Trophoblast cell (in vitro differentiated cells and primary cell): ENCODE measurements around the gene CHST4.
A peak's percentile ranks its signal among the peaks of the same experiment; 100 is the strongest.

Source experiments
- DNase-seq, 2 donors: peaks; one replicate each; pipeline ENCODE4 v3.0.0-alpha.2; 2016
- H2AFZ ChIP-seq: 2 replicates; pipeline ENCODE4 v1.6.1; 2013; ENCODE audit warnings: low read length, moderate library complexity, mild to moderate bottlenecking; ENCODE audit not compliant: insufficient read depth, poor library complexity
- H2AK5ac ChIP-seq: 2 replicates; pipeline ENCODE4 v1.6.1; 2013; ENCODE audit warnings: mild to moderate bottlenecking, low read length
- H2BK120ac ChIP-seq: 2 replicates; pipeline ENCODE4 v1.6.1; 2013; ENCODE audit warnings: low read length, mild to moderate bottlenecking, moderate library complexity; ENCODE audit not compliant: insufficient read depth, poor library complexity
- H2BK12ac ChIP-seq: 2 replicates; pipeline ENCODE4 v1.6.1; 2013; ENCODE audit warnings: mild to moderate bottlenecking, low read length, moderate library complexity
- H2BK5ac ChIP-seq: 2 replicates; pipeline ENCODE4 v1.6.1; 2013; ENCODE audit warnings: low read length, low read depth, moderate library complexity, mild to moderate bottlenecking; ENCODE audit not compliant: poor library complexity
- H3K14ac ChIP-seq: 2 replicates; pipeline ENCODE4 v1.6.1; 2013; ENCODE audit warnings: mild to moderate bottlenecking, low read length
- H3K18ac ChIP-seq: 2 replicates; pipeline ENCODE4 v1.6.1; 2013; ENCODE audit warnings: mild to moderate bottlenecking, low read length
- H3K23ac ChIP-seq: 2 replicates; pipeline ENCODE4 v1.6.1; 2013; ENCODE audit warnings: low read length
- H3K27ac ChIP-seq: 2 replicates; pipeline ENCODE4 v1.5.1; 2013; ENCODE audit warnings: low read depth, mild to moderate bottlenecking, inconsistent platforms, low read length, moderate library complexity
- H3K27me3 ChIP-seq: 2 replicates; pipeline ENCODE4 v1.6.1; 2013; ENCODE audit warnings: inconsistent platforms, mild to moderate bottlenecking, low read length, moderate library complexity; ENCODE audit not compliant: insufficient read depth
- H3K36me3 ChIP-seq, 2 experiments: 1 replicate in 1 of 2; 2 replicates in 1 of 2; pipeline ENCODE4 v1.6.1; 2013; ENCODE audit warnings: low read length in 2 of 2, mild to moderate bottlenecking in 2 of 2, moderate library complexity in 1 of 2; ENCODE audit not compliant: insufficient read depth in 2 of 2, control insufficient read depth in 1 of 2
- H3K4ac ChIP-seq: 2 replicates; pipeline ENCODE4 v1.6.1; 2013; ENCODE audit warnings: low read depth, mild to moderate bottlenecking, low read length, moderate library complexity
- H3K4me1 ChIP-seq, 2 experiments: 1 replicate in 1 of 2; 2 replicates in 1 of 2; pipeline ENCODE4 v1.6.1; 2013; ENCODE audit warnings: low read length in 2 of 2, mild to moderate bottlenecking in 2 of 2, moderate library complexity in 1 of 2; ENCODE audit not compliant: insufficient read depth in 2 of 2, control insufficient read depth in 1 of 2
- H3K4me2 ChIP-seq: 2 replicates; pipeline ENCODE4 v1.6.1; 2013; ENCODE audit warnings: inconsistent platforms, mild to moderate bottlenecking, low read length, moderate library complexity
- H3K4me3 ChIP-seq: 2 replicates; pipeline ENCODE4 v1.5.1; 2013; ENCODE audit warnings: mild to moderate bottlenecking, low read depth, low read length, inconsistent platforms
- H3K79me1 ChIP-seq: one replicate; pipeline ENCODE4 v1.6.1; 2013; ENCODE audit warnings: low read length
- H3K79me2 ChIP-seq: 2 replicates; pipeline ENCODE4 v1.6.1; 2013; ENCODE audit warnings: low read length, mild to moderate bottlenecking; ENCODE audit not compliant: control insufficient read depth, insufficient read depth, poor library complexity
- H3K9ac ChIP-seq: 2 replicates; pipeline ENCODE4 v1.6.1; 2013; ENCODE audit warnings: mild to moderate bottlenecking, low read length
- H3K9me3 ChIP-seq: 2 replicates; pipeline ENCODE4 v1.6.1; 2013; ENCODE audit warnings: low read depth, mild to moderate bottlenecking, control low read depth, inconsistent platforms, low read length; ENCODE audit not compliant: insufficient read depth
- H4K12ac ChIP-seq: 2 replicates; pipeline ENCODE4 v1.6.1; 2013; ENCODE audit warnings: low read depth, mild to moderate bottlenecking, low read length, moderate library complexity
- H4K8ac ChIP-seq: 2 replicates; pipeline ENCODE4 v1.6.1; 2013; ENCODE audit warnings: low read depth, mild to moderate bottlenecking, low read length, moderate library complexity
- H4K91ac ChIP-seq: one replicate; pipeline ENCODE4 v1.6.1; 2013; ENCODE audit warnings: low read depth, mild to moderate bottlenecking, low read length, moderate library complexity
- WGBS: extraction: QIAGEN DNeasy Blood & Tissue Kit; methylation state at CpG from one replicate; pipeline ENCODE4 v1.1.7; 2013; ENCODE audit warnings: missing lambda C conversion rate; ENCODE audit not compliant: insufficient read length, insufficient coverage; ENCODE audit errors: extremely low coverage; 5-methylcytosine and 5-hydroxymethylcytosine counted together

CHST4 gene

DNA sequence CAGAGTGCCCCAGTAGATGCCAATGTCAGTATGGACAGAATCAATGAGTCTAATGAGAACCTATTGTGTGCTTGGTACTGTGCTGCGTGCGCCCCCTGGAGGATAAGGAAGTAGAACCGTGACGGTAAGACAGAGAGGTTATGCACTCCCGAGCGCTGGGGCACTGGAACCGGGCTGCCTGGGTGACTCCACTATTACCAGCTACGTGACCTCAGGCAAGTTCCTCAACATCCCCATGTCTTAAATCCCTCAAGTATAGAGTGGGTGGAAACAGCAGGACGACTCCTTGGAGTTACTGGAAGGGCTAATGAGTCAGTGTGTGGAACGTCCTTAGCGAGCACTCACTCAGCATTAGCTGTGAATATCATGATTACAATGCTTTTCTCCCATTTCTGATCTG lies 16.2 kb downstream of the CHST4 start:
- H3K18ac ChIP-seq, result no peak overlapping the region

DNA sequence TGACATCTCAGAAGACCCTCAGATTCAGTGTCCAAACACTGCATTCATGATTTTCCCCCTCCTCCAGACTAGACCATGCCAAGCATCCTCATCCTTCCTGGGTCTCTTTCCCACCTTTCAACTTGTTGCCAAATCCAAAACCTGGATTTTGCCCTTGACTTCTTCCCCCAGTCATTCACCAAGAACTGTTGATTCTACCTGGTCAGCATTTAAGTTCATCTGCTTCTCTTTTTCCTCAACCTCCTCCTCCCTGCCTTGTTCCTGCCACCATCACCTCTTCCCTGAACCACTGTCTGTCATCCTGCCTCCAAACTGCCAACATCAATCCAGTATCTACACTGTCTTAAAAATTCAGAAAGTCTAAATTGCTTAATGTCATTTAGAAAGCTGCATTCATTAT lies 20.9 kb downstream of the CHST4 start:
- Histone ChIP-seq H3K9ac (no peak overlapping the region), H3K36me3 (no peaks in the 10 kb centered on the region), H2AK5ac (no peak overlapping the region), H3K27ac (no peak overlapping the region), H3K4me3 (no peak overlapping the region), H2BK5ac (no peak overlapping the region), H4K8ac (no peak overlapping the region), H4K12ac (no peak overlapping the region), H4K91ac (no peak overlapping the region), H3K27me3 (no peaks in the 10 kb centered on the region), H3K18ac (no peak overlapping the region), H3K79me1 (no peaks in the 10 kb centered on the region), H2BK12ac (no peak overlapping the region), H3K4me1 (no peaks in the 10 kb centered on the region), H3K23ac (no peak overlapping the region), H3K9me3 (no peaks in the 10 kb centered on the region), H3K79me2 (no peaks in the 10 kb centered on the region), H2AFZ (no peak overlapping the region), H3K4ac (no peak overlapping the region), H2BK120ac (no peak overlapping the region), H3K4me2 (no peak overlapping the region), H3K14ac (no peak overlapping the region)
- DNase-seq, result no peak

More for the DNA sequence above, 16.2 kb downstream of the CHST4 start:
- Histone ChIP-seq H3K9ac (no peak overlapping the region), H3K79me2 (no peaks in the 10 kb centered on the region), H3K27ac (no peak overlapping the region), H3K79me1 (no peaks in the 10 kb centered on the region), H3K4me1 (no peaks in the 10 kb centered on the region), H3K4ac (no peak overlapping the region), H4K91ac (no peak overlapping the region), H3K27me3 (no peaks in the 10 kb centered on the region), H2BK12ac (no peak overlapping the region), H2BK5ac (no peak overlapping the region), H3K9me3 (no peaks in the 10 kb centered on the region), H3K23ac (no peak overlapping the region), H4K8ac (no peak overlapping the region), H2AK5ac (no peak overlapping the region), H4K12ac (no peak overlapping the region), H3K4me2 (no peak overlapping the region), H3K14ac (no peak overlapping the region), H2AFZ (no peak overlapping the region), H2BK120ac (no peak overlapping the region), H3K4me3 (no peak overlapping the region), H3K36me3 (no peaks in the 10 kb centered on the region)
- peak; percentile 59 to 70 for DNase-seq
- whole genome bisulfite sequencing, result no CpG with 5 or more reads among the region's 11 CpGs

DNA sequence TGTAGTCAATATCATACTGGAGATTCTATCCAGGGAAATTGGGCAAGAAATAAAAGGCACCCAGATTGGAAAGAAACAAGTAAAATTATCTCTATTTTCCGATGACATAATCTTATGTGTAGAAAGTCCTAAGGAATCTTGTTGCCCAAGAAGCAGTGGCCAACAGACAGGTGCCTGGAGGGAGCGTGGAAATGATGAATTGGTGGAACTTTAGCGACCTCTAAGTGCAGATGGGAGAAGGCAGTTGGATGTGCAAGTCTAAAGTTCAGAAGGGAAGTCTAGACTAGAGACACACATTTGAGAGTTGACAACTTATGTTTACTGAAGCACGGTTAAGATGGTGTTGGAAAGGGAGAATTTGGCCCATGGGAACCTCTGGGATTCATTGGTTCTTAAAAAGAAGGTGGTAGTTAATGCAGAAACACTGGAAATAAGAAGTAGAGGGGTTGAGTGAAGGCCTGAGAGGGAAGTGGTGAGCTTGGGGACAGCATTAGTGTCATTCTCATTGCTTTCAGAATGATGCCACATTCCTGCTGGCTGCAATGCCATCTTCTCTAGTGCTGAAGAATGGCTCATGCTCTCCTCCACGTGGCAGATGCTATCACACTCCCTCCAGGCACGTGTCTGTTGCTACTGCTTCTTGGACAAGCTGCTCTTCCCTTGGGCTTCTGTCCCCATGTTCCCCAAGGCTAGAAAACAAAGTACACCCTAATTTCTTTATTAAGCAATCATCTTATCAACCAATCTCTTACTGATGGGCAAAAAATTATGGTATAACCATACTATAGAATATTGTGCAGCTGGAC lies 26.7 kb downstream of the CHST4 start:
- no CpG with 5 or more reads among the region's 6 CpGs for WGBS
- H3K9me3 ChIP-seq, result no peaks in the 10 kb centered on the region
- no peak overlapping the region for H2BK5ac ChIP-seq
- H3K4ac ChIP-seq, result no peak overlapping the region
- H4K8ac ChIP-seq, result no peak overlapping the region
- H3K4me1 ChIP-seq, result no peaks in the 10 kb centered on the region
- no peak overlapping the region for H3K18ac ChIP-seq
- peak; percentile 67 to 74 for DNase-seq
- H3K36me3 ChIP-seq, result no peaks in the 10 kb centered on the region
- H3K27ac ChIP-seq, result no peak overlapping the region
- no peak overlapping the region for H4K91ac ChIP-seq
- H2AK5ac ChIP-seq, result no peak overlapping the region
- H3K9ac ChIP-seq, result no peak overlapping the region
- no peak overlapping the region for H2AFZ ChIP-seq
- no peak overlapping the region for H3K14ac ChIP-seq
- no peak overlapping the region for H3K4me2 ChIP-seq
- no peak overlapping the region for H2BK12ac ChIP-seq
- H2BK120ac ChIP-seq, result no peak overlapping the region
- no peak overlapping the region for H3K23ac ChIP-seq
- H3K27me3 ChIP-seq, result no peaks in the 10 kb centered on the region
- no peaks in the 10 kb centered on the region for H3K79me2 ChIP-seq
- no peaks in the 10 kb centered on the region for H3K79me1 ChIP-seq
- H4K12ac ChIP-seq, result no peak overlapping the region
- H3K4me3 ChIP-seq, result no peak overlapping the region

DNA sequence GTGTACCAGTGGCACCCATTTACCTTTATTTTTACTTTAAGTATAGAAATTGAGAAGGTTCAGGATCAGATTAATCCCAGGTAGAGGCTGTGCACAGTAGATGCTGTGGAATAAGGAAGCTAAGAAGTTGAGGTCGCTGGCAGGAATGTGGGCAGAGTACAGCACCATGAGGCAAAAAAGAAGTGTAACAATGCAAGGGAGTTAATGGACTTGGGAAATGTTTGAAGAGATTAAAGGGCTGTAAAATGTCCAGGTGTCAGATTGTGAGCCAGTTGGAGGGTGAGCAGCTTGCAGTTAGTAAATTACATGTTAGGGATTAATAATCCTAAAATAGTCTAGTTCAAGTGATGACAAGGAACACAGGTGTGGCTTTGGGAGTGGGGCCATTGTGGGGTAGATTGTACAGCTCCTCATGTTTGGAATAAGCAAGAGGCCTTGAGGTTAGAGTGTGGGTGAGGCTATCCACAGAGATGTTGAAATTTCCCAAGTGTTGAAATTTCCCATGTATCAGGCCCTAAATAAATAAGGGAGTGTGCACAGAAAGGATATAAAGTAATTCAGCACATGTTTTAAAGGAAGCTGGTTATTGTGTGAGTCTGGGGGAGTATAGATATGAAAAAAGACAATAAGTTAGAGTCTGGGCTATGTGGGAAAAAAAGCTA lies 29.1 kb downstream of the CHST4 start:
- Histone ChIP-seq H3K79me1 (no peaks in the 10 kb centered on the region), H4K12ac (no peak overlapping the region), H2AFZ (no peak overlapping the region), H2BK5ac (no peak overlapping the region), H3K27me3 (no peaks in the 10 kb centered on the region), H3K23ac (no peak overlapping the region), H3K4ac (no peak overlapping the region), H4K91ac (no peak overlapping the region), H3K27ac (no peak overlapping the region), H3K79me2 (no peaks in the 10 kb centered on the region), H3K4me1 (no peaks in the 10 kb centered on the region), H3K18ac (no peak overlapping the region), H2BK12ac (no peak overlapping the region), H3K4me3 (no peak overlapping the region), H4K8ac (no peak overlapping the region), H3K9ac (no peak overlapping the region), H2AK5ac (no peak overlapping the region), H2BK120ac (no peak overlapping the region), H3K14ac (no peak overlapping the region), H3K36me3 (no peaks in the 10 kb centered on the region), H3K9me3 (no peaks in the 10 kb centered on the region), H3K4me2 (no peak overlapping the region)
- DNase-seq, result no peak
- no CpG with 5 or more reads among the region's 1 CpG for WGBS
